ENCODE measurements around the gene SHE. TPM values are rescaled to one million over a fixed set of nuclear protein-coding genes. Genes with fewer than 3 reads are reported as not detected.
"Not testable (repeated sequence)": the region's sequence is repeated elsewhere in the genome, so short reads cannot be mapped to it uniquely, and the experiment has no call there.

The SHE gene
- total RNA-seq, 4 donors from 2014 or later, result 4.0 to 8.0 (median 6.1) TPM

DNA sequence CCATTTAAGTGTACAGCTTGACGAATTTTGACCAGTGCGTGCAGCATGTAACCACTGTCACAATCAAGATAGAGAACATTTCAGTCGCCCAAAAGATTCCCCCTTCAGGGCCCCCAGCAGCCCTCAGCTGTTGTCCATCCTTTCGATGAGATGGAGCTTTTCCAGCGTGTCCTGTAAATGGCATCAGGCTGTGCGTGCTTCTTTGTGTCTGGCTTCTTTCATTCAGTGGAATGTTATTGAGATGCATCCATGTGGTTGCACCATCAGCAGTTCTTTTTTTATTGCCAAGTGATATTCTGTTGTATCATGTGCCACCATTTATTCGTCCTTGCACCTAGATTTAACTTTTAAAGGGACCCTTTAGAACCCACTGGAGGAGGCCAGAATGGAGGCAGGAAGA is 34.4 kb upstream of the SHE start:
- no peak overlapping the region for H3K4me3 ChIP-seq (ENCODE audit: low read depth, poor library complexity, severe bottlenecking)
- intact Hi-C loops (cut with DNase I; ENCODE audit: low total_unique reads), result no loop called here
- no peak for TF ChIP-seq POLR2A (IDR thresholded peaks at IDR 0.05)
- TF ChIP-seq, protein P1, sequence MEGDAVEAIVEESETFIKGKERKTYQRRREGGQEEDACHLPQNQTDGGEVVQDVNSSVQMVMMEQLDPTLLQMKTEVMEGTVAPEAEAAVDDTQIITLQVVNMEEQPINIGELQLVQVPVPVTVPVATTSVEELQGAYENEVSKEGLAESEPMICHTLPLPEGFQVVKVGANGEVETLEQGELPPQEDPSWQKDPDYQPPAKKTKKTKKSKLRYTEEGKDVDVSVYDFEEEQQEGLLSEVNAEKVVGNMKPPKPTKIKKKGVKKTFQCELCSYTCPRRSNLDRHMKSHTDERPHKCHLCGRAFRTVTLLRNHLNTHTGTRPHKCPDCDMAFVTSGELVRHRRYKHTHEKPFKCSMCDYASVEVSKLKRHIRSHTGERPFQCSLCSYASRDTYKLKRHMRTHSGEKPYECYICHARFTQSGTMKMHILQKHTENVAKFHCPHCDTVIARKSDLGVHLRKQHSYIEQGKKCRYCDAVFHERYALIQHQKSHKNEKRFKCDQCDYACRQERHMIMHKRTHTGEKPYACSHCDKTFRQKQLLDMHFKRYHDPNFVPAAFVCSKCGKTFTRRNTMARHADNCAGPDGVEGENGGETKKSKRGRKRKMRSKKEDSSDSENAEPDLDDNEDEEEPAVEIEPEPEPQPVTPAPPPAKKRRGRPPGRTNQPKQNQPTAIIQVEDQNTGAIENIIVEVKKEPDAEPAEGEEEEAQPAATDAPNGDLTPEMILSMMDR (IDR thresholded peaks at IDR 0.05), result no peak
- WGBS, 2 donors, result 79 to 81% methylated on average over 7 of the region's 7 CpGs
- DNase-seq (ENCODE audit: low spot score in 2 of 2), result no peak

DNA sequence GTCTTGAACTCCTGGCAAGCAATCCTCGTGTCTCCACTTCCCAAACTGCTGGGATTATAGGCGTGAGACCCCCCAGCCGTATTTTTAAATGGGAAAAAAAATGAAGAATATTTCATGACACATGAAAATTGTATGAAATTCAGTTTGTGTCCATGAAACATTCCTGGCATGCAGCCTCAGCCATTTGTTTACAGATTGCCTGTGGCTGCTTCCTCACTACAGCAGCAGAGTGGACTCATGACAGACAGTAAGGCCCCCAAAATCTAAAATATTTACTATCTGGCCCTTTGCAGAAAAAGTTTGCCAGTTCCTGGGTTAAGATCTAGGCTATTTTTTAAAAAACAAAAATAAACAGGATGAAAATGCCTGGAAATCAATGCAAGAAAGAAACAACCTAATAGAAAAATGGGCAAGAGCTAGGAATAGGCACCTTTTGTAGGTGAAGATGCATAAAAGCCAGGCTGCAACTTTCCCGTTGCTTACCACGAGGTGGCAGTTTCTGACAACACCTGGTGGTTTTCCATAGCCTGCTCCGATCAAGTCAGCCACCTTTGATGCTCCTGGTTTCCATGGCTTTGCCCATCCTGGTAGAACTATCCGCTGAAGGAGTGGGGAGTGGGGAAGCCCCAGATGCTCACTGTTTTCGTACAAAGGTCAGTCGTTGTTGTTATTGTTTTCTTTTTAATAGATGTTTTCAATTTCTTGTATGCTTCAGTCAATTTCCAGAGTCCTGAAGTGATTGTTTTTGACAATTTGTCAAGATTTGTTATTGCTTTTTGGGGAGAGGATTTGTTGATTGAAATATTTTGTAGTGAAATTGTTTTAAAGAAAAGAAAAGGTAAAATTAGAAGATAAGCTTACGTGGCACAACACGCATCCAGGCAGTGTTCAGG is 32.0 kb upstream of the SHE start:
- H3K4me3 ChIP-seq (ENCODE audit: low read depth, poor library complexity, severe bottlenecking), result no peak overlapping the region
- no peak for DNase-seq (ENCODE audit: low spot score in 2 of 2)
- 58 to 61% methylated on average over 11 of the region's 11 CpGs for WGBS, 2 donors
- TF ChIP-seq, protein P1 (IDR thresholded peaks at IDR 0.05), result no peak
- no peak for TF ChIP-seq POLR2A (IDR thresholded peaks at IDR 0.05)
- intact Hi-C loops (cut with DNase I; ENCODE audit: low total_unique reads), result no loop called here

DNA sequence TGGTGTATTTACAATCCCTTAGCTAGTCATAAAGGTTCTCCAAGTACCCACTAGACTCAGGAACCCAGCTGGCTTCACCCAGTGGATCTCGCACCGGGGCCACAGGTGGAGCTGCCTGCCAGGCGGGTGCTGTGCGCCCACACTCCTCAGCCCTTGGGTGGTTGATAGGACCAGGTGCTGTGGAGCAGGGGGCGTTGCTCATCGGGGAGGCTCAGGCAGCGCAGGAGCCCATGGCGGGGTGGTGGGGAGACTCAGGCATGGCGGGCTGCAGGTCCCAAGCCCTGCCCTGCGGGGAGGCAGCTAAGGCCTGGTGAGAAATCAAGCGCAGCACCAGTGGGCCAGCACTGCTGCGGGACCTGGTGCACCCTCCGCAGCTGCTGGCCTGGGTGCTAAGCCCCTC is 29.7 kb upstream of the SHE start:
- intact Hi-C loops (cut with DNase I; ENCODE audit: low total_unique reads); DNase-seq (ENCODE audit: low spot score in 2 of 2); H3K4me3 ChIP-seq (ENCODE audit: low read depth, poor library complexity, severe bottlenecking): not testable (repeated sequence)
- WGBS, 2 donors, result 95 to 98% methylated on average over 12 of the region's 13 CpGs

DNA sequence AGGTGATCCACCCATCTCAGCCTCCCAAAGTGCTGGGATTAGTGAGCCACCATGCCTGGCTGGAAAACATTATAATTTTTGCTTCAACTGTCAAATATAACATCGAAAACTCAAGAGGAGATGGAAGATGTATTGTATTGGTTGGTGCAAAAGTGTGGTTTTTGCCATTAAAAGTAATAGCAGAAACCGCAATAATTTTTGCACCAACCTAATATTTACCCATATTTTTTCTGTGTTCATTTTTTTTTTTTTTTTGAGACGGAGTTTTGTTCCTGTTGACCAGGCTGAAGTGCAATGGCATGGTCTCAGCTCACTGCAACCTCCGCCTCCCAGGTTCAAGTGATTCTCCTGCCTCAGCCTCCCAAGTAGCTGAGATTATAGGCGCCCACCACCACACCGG is 27.1 kb upstream of the SHE start:
- no peak overlapping the region for H3K4me3 ChIP-seq (ENCODE audit: low read depth, poor library complexity, severe bottlenecking)
- DNase-seq (ENCODE audit: low spot score in 2 of 2), result no peak
- TF ChIP-seq, protein P1 (IDR thresholded peaks at IDR 0.05), result no peak
- TF ChIP-seq POLR2A (IDR thresholded peaks at IDR 0.05), result no peak
- 92 to 95% methylated on average over 6 of the region's 6 CpGs for WGBS, 2 donors
- intact Hi-C loops (cut with DNase I; ENCODE audit: low total_unique reads), result no loop called here

DNA sequence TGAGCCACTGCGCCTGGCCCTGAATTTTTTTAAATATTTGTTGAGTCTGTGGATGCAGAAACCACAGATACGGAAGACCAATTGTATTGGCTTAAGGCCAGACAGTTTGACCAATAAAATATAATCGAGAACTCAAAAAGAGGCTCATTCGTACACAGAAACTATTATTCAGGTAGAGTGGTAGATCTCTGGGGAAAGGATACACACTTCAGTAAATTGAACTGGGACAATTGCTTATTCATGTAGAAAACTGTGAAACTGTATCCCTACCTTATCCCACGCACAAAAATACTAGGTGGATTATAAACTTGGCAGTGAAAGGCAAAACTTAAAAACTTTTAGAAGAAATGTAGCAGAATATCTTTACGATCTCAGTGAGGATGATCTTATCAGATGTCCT is 25.0 kb upstream of the SHE start:
- TF ChIP-seq POLR2A (IDR thresholded peaks at IDR 0.05), result no peak
- TF ChIP-seq, protein P1 (IDR thresholded peaks at IDR 0.05), result no peak
- DNase-seq (ENCODE audit: low spot score in 2 of 2), result no peak
- intact Hi-C loops (cut with DNase I; ENCODE audit: low total_unique reads), result no loop called here
- H3K4me3 ChIP-seq (ENCODE audit: low read depth, poor library complexity, severe bottlenecking), result no peak overlapping the region
- 72 to 75% methylated on average over 6 of the region's 6 CpGs for WGBS, 2 donors

DNA sequence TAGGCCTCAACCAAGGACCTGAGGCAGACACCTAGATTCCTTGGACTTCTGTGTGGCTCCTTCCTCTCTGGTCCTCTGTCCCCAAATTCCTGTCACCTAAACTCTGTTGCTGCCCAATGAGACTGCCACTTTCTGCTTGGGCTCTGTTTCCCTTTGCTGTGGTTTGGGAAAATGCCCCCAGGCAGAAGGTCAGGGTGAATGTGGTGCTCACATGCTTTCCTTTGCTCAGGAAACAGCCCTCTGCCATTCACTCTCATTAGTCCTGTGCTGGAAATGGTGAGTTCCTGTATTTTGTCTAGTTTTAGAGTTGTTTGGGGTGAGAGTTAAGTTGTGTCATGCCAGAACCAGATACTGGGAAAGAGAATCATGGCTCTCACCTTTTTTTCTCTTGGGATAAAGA is 22.7 kb upstream of the SHE start:
- no peak overlapping the region for H3K4me3 ChIP-seq (ENCODE audit: low read depth, poor library complexity, severe bottlenecking)
- no peak for TF ChIP-seq POLR2A (IDR thresholded peaks at IDR 0.05)
- TF ChIP-seq, protein P1 (IDR thresholded peaks at IDR 0.05), result no peak
- DNase-seq (ENCODE audit: low spot score in 2 of 2), result no peak
- intact Hi-C loops (cut with DNase I; ENCODE audit: low total_unique reads), result no loop called here
